Ishikawa (cell line): Measurements from ENCODE around the gene SOCS3.

Experiments
- CEBPB ChIP-seq: IDR thresholded peaks from 2 replicates; pipeline ENCODE4 v1.6.1; 2012
- CREB1 ChIP-seq: IDR thresholded peaks from 2 replicates; pipeline ENCODE4 v1.6.1; 2012; ENCODE audit warnings: low read depth
- EGR1 ChIP-seq: IDR thresholded peaks from 2 replicates; pipeline ENCODE4 v1.6.1; 2012
- EP300 ChIP-seq: IDR thresholded peaks from 2 replicates; pipeline ENCODE4 v1.6.1; 2012; ENCODE audit warnings: borderline replicate concordance
- FOXM1 ChIP-seq: IDR thresholded peaks from 2 replicates; pipeline ENCODE4 v1.6.1; 2012; ENCODE audit warnings: low read depth, borderline replicate concordance
- MAX ChIP-seq: IDR thresholded peaks from 2 replicates; pipeline ENCODE4 v1.6.1; 2012
- NFIC ChIP-seq: IDR thresholded peaks from 2 replicates; pipeline ENCODE4 v1.6.1; 2012
- RAD21 ChIP-seq: IDR thresholded peaks from 2 replicates; pipeline ENCODE4 v1.6.1; 2012; ENCODE audit warnings: low read depth
- REST ChIP-seq: IDR thresholded peaks from 2 replicates; pipeline ENCODE4 v1.6.1; 2012; ENCODE audit warnings: low read depth, mild to moderate bottlenecking
- TAF1 ChIP-seq: IDR thresholded peaks from 2 replicates; pipeline ENCODE4 v1.6.1; 2012; ENCODE audit warnings: low read depth, mild to moderate bottlenecking
- TCF12 ChIP-seq: IDR thresholded peaks from 2 replicates; pipeline ENCODE4 v1.6.1; 2012; ENCODE audit warnings: low read depth
- TEAD4 ChIP-seq: IDR thresholded peaks from 2 replicates; pipeline ENCODE4 v1.6.1; 2012
- USF1 ChIP-seq: IDR thresholded peaks from 2 replicates; pipeline ENCODE4 v1.6.1; 2012
- YY1 ChIP-seq: IDR thresholded peaks from 2 replicates; pipeline ENCODE4 v1.6.1; 2012; ENCODE audit warnings: low read depth
- ZBTB7A ChIP-seq: IDR thresholded peaks from 2 replicates; pipeline ENCODE4 v1.6.1; 2012; ENCODE audit warnings: low read depth

SOCS3 gene

GRCh38 chr17:78368854-78369495 is 9.1 kb upstream of the SOCS3 start:
- TF ChIP-seq FOXM1, result no peak
- peak; percentile 32; the same call in 1 of the 2 replicates for TF ChIP-seq EP300

- TF ChIP-seq YY1 (no peak), TAF1 (no peak), REST (no peak), CREB1 (no peak), ZBTB7A (no peak; the same call in 1 of the 2 replicates), RAD21 (no peak), TCF12 (no peak), EGR1 (no peak), TEAD4 (no peak), USF1 (no peak), FOXM1 (no peak), MAX (no peak), CEBPB (no peak), NFIC (no peak), EP300 (no peak)
Measured at GRCh38 chr17:78368348-78368747, 8.5 kb upstream of the SOCS3 start.

GRCh38 chr17:78367193-78367592 is 7.3 kb upstream of the SOCS3 start:
- TF ChIP-seq REST (no peak), YY1 (no peak), ZBTB7A (no peak), MAX (no peak), RAD21 (no peak), TAF1 (no peak), EP300 (no peak)

- no peak for TF ChIP-seq CEBPB
- TF ChIP-seq USF1, result peak; percentile 36; the same call in 1 of the 2 replicates
- peak; percentile 54 for TF ChIP-seq TEAD4
- TF ChIP-seq MAX, result peak; percentile 58
- 0 out of 2 replicates have a peak, but pooled peaks have one; percentile 40 for TF ChIP-seq EP300
- no peak for TF ChIP-seq ZBTB7A
- no peak for TF ChIP-seq EGR1
- no peak for TF ChIP-seq REST
- peak; percentile 60; the same call in 1 of the 2 replicates for TF ChIP-seq TCF12
- no peak for TF ChIP-seq FOXM1
Measured at GRCh38 chr17:78366109-78366848, 6.4 kb upstream of the SOCS3 start.
